Activated naive CD8-positive, alpha-beta T cell (primary cell): ENCODE data around the gene SYDE2.

Experiments
- H3K27ac Mint-ChIP-seq: one replicate; pipeline ENCODE4 v1.8.0; 2021; ENCODE audit warnings: mixed read lengths
- H3K27me3 Mint-ChIP-seq: one replicate; pipeline ENCODE4 v1.8.0; 2021; ENCODE audit warnings: mixed read lengths
- H3K36me3 Mint-ChIP-seq: one replicate; pipeline ENCODE4 v1.8.0; 2021; ENCODE audit warnings: mixed read lengths
- H3K4me1 Mint-ChIP-seq: one replicate; pipeline ENCODE4 v1.8.0; 2021; ENCODE audit warnings: low read depth, mixed read lengths
- H3K4me3 Mint-ChIP-seq: one replicate; pipeline ENCODE4 v1.8.0; 2021; ENCODE audit warnings: mild to moderate bottlenecking, mixed read lengths
- H3K9me3 Mint-ChIP-seq: one replicate; pipeline ENCODE4 v1.8.0; 2021; ENCODE audit warnings: low read depth, mixed read lengths

The SYDE2 gene

DNA sequence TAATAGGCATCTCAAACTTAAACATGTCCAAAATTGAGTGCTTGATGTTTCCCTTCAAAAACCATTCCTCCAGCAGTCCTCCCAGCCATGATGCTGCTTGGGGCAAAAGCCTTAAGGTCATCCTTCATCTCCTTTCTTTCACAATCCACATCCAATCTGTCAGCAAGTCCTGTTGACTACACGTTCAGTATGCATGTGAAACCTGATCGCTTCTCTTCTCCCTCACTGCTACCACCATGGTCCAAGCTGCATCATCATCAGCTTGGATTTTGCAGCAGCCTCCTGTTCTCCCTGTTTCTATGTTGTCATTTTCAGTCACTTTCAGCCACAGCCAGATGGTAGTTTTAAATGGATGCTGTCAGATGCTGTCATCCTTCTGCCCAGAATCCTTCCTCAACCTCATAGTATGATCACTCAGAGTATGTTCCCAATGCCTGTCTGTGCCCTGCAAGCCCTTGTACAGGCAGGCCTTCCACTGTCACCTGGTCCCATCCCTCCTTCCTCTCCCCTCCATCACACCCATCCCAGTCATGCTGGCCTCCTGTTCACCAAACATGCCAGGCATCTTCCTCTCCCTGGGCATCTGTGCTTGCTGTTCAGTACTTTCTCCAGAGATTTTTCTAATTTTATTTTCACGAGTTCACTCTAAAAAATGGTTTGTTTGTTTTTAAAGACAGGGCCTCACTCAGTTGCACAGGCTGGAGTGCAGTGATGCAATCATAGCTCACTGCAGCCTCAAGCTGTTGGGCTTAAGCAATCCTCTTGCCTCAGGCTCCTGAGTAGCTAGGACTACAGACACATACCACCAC is 66.0 kb downstream of the SYDE2 start:
- no peaks in the 10 kb centered on the region for H3K9me3 Mint-ChIP-seq
- no peaks in the 10 kb centered on the region for H3K4me1 Mint-ChIP-seq
- H3K27me3 Mint-ChIP-seq = no peaks in the 10 kb centered on the region
- no peaks in the 10 kb centered on the region for H3K36me3 Mint-ChIP-seq
- H3K27ac Mint-ChIP-seq = no peak overlapping the region
- no peak overlapping the region for H3K4me3 Mint-ChIP-seq

DNA sequence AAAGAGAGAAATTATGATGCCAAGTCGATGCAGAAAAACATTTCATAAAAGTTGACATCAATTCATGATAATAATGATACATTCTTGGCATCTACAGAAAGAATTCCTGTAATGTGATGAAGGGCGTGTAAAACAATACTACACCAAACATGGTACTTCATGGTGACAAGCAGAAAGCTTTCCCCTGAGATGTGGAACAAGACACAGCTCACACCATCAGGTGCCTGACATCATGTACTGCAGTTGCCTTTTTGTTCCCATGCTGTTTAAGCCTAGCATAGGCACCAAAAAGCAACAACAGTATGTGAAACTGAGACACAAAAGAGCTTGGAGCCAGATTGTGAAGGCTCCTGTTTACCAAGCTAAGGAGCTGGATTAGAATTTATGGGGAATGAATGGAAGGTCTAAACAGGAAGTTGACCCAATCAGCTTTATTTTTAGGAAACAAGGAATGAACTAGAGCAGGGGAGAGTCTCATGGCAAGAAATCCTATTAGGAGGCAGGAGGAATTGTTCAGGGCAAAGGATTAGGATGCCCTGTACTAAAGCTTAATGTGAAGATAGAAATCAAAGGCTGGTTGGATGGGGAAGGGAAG is 67.2 kb downstream of the SYDE2 start:
- Mint-ChIP-seq H3K27ac (no peak overlapping the region), H3K9me3 (no peaks in the 10 kb centered on the region), H3K36me3 (no peaks in the 10 kb centered on the region), H3K27me3 (no peaks in the 10 kb centered on the region), H3K4me3 (no peak overlapping the region), H3K4me1 (no peaks in the 10 kb centered on the region)

DNA sequence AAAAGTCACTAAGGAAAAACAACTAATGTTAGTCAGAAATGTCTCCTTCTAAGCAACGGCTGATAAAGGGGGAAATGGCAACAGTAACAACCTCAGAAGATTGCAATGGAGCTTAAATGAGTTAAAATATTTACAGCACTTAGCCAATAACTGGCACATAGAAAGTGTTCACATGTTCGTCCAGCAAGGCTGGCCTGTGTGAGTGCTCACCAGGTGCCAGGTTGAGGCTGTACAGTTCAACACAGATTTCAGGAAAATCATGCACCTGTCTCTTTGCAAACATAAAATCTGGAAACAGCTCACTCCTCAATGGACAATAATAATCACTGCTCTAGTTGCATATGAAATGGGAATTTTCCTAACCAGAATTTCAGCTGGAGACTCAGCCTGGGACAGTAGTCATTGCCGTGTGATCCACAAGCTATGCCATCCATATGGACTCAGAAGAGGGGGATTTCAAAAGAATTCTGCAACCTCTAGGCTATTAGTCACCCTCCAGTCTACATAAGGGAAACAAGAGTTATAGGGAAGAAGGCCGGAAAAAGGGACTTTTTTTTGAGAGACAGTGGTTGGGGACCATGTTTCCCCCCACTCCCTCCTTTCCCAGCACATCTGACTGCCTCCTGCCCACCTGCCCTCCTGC is 68.6 kb downstream of the SYDE2 start:
- Mint-ChIP-seq H3K36me3 (no peaks in the 10 kb centered on the region), H3K4me1 (no peaks in the 10 kb centered on the region), H3K9me3 (no peaks in the 10 kb centered on the region), H3K4me3 (no peak overlapping the region), H3K27ac (no peak overlapping the region), H3K27me3 (no peaks in the 10 kb centered on the region)

DNA sequence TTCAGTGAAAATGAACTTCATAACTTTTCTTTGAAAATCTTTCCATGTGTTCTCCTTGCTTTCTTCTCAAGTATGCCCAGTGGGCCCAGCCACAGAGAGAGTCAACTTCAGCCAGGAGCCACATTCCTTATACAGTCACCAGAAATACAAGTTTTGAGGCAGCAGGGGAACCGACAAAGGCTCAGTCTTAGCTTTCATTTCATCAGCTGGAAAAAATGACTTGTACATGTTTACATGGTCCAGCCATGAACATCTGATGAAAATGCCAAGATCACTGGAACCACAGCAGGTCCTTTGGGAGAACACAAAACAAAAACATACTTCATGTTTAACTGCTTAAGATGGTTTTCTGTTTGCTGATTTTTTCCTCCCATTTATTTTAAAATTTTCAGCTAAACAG is 72.5 kb downstream of the SYDE2 start:
- no peaks in the 10 kb centered on the region for H3K4me1 Mint-ChIP-seq
- no peaks in the 10 kb centered on the region for H3K27me3 Mint-ChIP-seq
- H3K4me3 Mint-ChIP-seq = no peak overlapping the region
- no peaks in the 10 kb centered on the region for H3K36me3 Mint-ChIP-seq
- H3K9me3 Mint-ChIP-seq = no peaks in the 10 kb centered on the region
- H3K27ac Mint-ChIP-seq = no peak overlapping the region

DNA sequence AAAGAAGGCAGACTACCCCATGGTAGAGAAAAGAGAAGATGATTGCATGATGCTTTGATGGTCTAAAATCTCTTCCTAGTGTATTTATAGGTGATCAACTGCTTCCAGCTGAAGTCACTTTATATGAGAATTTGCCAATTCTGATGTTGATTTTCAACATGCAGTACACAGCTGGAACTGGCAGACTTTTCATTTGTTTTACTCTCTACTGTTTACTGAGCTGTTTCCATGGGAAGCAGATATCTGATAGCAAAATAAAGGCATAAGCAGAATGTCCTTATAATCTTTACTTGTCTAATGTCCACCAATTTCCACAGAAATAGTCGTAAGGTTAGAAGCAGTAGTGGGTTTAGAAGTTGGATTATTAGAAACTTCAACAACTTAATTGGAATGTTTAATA is 74.9 kb downstream of the SYDE2 start:
- H3K36me3 Mint-ChIP-seq = no peaks in the 10 kb centered on the region
- H3K9me3 Mint-ChIP-seq = no peaks in the 10 kb centered on the region
- H3K27me3 Mint-ChIP-seq = no peaks in the 10 kb centered on the region
- H3K4me3 Mint-ChIP-seq = no peak overlapping the region
- H3K4me1 Mint-ChIP-seq = no peaks in the 10 kb centered on the region
- no peak overlapping the region for H3K27ac Mint-ChIP-seq

DNA sequence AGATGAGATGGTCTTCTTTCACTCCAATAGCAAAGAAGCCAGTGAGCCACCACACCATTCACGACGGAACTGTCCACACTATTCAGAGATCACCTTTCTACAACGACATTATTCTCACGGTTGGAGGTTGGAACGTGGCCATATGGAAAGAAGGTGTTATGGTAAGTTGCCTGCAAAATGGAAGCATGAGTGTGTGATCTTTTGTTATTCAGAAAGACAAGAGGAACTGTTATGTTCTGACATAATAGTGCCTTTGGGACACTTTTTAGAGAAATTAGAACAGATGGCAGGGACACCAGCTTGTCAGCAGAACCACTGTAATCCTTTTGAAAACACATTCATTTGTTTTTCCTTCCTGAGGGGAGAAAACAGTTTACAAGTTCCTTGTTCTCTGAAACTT is 76.7 kb downstream of the SYDE2 start:
- Mint-ChIP-seq H3K27me3 (no peaks in the 10 kb centered on the region), H3K4me3 (no peak overlapping the region), H3K9me3 (no peaks in the 10 kb centered on the region), H3K27ac (no peak overlapping the region), H3K4me1 (no peaks in the 10 kb centered on the region), H3K36me3 (no peaks in the 10 kb centered on the region)

DNA sequence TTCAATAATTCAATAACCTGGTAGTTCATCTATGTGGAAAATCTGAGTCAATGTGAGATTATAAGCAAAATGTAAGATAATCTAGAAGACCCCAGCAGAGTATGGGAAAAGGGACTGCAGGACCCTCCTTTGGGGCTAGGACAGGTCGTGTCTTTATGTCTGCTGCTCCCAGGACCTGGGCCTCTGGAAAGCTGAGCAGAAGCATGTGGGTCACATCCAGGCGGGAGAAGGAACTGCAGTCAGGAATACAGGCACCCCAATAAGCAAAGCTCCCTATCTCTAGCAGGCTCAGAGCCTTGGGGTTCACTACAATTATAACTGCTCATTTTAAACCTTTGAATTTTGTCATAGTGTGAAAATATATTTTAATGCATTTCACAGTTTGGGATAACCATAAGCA is 78.6 kb downstream of the SYDE2 start:
- H3K4me3 Mint-ChIP-seq = no peak overlapping the region
- no peaks in the 10 kb centered on the region for H3K9me3 Mint-ChIP-seq
- no peak overlapping the region for H3K27ac Mint-ChIP-seq
- no peaks in the 10 kb centered on the region for H3K4me1 Mint-ChIP-seq
- H3K36me3 Mint-ChIP-seq = no peaks in the 10 kb centered on the region
- no peaks in the 10 kb centered on the region for H3K27me3 Mint-ChIP-seq

DNA sequence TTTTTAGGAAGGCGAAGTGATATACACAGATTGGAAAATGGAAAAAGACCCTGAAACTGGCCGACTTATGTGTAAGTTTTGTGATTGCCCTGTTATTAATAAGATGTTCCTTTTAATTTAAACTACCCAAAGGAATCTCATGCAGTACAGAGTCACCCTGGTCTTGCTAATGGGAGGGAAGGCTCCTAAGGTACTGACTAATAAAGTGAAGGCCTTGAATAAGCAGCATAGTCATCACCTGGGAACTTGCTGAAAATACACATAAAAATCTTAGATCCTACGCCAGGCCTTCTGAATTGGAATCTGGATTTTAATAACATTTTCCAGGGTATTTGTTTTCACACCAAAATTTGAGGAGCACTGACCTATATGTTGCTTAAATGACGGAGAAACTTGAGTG is 79.1 kb downstream of the SYDE2 start:
- Mint-ChIP-seq H3K36me3 (no peaks in the 10 kb centered on the region), H3K27me3 (no peaks in the 10 kb centered on the region), H3K4me3 (no peak overlapping the region), H3K27ac (no peak overlapping the region), H3K9me3 (no peaks in the 10 kb centered on the region), H3K4me1 (no peaks in the 10 kb centered on the region)

DNA sequence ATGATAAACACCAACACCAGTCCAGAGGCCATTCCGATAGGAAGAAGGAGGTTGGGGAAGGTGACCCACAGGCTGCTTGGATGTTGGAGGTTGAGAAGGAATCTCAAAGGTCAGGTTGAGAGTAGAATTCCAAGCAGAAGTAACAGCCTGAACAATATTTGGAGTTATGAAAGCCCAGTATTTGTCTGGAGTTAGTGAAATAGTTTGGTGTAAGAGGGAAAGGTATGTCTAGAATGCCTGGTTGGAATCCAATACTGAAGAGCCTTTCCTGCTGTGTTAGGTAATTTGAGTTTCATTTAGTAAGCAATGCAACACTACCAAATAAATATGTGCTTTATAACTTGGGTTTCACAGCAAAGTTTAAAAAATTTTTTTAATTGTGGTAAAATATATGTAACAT is 82.1 kb downstream of the SYDE2 start:
- Mint-ChIP-seq H3K4me1 (no peaks in the 10 kb centered on the region), H3K27me3 (no peaks in the 10 kb centered on the region), H3K36me3 (no peaks in the 10 kb centered on the region), H3K27ac (no peak overlapping the region), H3K9me3 (no peaks in the 10 kb centered on the region), H3K4me3 (no peak overlapping the region)

DNA sequence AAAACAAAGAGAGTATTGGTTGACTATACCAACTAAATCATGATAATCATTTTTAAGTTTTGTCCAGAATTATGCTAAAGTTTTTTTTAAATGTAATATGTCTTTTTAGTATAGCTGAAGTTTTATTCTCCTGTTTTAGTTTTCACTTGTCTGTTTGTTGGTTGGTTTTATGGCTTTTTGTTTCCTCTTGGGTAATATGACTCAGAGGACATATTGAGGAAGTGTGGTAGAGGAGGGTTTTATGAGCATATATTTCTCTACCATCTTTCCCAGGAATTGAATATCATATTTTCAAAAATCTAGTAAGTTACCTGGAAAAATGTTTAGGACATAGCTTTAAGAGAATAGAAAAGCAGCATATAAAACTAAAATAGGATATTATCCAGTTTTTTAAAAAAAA is 84.0 kb downstream of the SYDE2 start:
- H3K27me3 Mint-ChIP-seq = no peaks in the 10 kb centered on the region
- H3K4me3 Mint-ChIP-seq = no peak overlapping the region
- H3K36me3 Mint-ChIP-seq = no peaks in the 10 kb centered on the region
- H3K9me3 Mint-ChIP-seq = no peaks in the 10 kb centered on the region
- no peaks in the 10 kb centered on the region for H3K4me1 Mint-ChIP-seq
- H3K27ac Mint-ChIP-seq = no peak overlapping the region

DNA sequence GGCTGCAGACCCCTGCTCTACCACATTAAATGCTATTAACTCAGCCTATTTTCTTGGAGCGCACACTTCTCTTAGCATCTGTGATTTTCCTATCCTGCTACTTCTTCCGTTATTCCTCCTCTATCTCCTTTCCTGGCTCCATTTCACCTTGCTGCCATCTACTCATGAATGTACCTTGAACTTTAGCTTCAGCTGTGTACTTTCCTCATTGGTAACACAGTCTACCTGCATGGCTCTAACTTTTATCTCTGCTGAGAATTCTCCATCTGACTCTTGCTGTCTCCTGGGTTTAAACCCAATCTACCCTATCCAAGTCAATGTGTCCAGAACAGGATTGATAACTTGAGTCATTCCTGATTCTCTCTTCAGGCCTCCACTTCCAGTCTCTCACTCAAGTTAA is 84.9 kb downstream of the SYDE2 start:
- no peaks in the 10 kb centered on the region for H3K9me3 Mint-ChIP-seq
- H3K36me3 Mint-ChIP-seq = no peaks in the 10 kb centered on the region
- H3K4me3 Mint-ChIP-seq = no peak overlapping the region
- H3K27ac Mint-ChIP-seq = no peak overlapping the region
- H3K27me3 Mint-ChIP-seq = no peaks in the 10 kb centered on the region
- H3K4me1 Mint-ChIP-seq = no peaks in the 10 kb centered on the region

DNA sequence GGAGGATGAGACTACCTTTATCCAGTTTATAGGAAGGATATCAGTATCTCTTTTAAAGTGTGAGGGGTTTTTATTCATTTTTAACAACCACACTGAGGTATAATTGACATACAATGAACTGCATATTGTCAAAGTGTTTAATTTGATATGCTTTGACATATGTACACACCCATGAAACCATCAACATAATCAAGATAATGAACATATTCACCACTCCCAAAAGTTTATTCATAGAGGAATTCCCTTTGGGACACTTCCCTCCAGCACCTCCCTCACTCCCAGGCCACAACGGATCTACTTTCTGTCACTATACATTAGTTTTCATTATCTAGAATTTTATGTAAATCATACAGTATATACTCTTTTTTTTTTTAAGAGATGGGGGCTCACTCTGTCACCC is 89.1 kb downstream of the SYDE2 start:
- Mint-ChIP-seq H3K36me3 (no peaks in the 10 kb centered on the region), H3K4me3 (no peak overlapping the region), H3K27ac (no peak overlapping the region), H3K27me3 (peaks cover 1% of the 10 kb centered on the region), H3K4me1 (no peaks in the 10 kb centered on the region), H3K9me3 (no peaks in the 10 kb centered on the region)

DNA sequence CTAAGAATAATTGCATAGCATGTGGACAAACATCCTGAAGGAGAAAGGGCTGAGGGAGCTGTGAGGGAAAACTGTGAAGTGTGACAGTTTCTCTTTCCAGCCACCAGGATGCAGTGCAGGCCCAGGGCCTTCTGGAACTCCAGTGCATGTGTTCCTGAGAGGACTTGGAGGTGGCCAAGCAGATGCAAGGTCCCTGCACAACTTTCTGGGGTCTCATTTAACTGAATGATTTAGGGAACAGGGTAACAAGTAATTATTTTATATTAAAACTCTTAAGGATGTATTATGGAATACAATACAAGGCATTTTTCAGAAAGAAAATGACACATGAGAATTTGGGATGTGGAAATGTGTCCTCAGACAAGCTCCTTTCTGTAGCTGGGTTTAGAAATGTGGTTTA is 91.3 kb downstream of the SYDE2 start:
- Mint-ChIP-seq H3K36me3 (no peaks in the 10 kb centered on the region), H3K27ac (no peak overlapping the region), H3K4me1 (no peaks in the 10 kb centered on the region), H3K4me3 (no peak overlapping the region), H3K9me3 (no peaks in the 10 kb centered on the region), H3K27me3 (peaks cover 2% of the 10 kb centered on the region)
